H1 (cell line): ENCODE data around the gene NRTN. TPM values are rescaled to one million over a fixed set of nuclear protein-coding genes. Genes with fewer than 3 reads are reported as not detected.

Experiments
- CTCF ChIA-PET: fragments of 300-600 bp; sonication (Branson Sonifier 250); formaldehyde crosslinking; loops from one replicate; lab custom pipeline; 2021; ENCODE audit not compliant: partially characterized antibody; lab: Charles Lee
- POLR2A ChIA-PET: fragments of 300-600 bp; sonication (Branson Sonifier 250); formaldehyde crosslinking; loops from one replicate; lab custom pipeline; 2021; ENCODE audit warnings: inconsistent platforms; ENCODE audit not compliant: partially characterized antibody; lab: Charles Lee
- DNase-seq, 2 experiments: peaks; one replicate each; pipeline versions ENCODE4 v3.0.0 to v3.0.0-alpha.2; 2010 to 2022; ENCODE audit warnings: low spot score in 2 of 2, low read depth in 1 of 2, mixed read lengths in 1 of 2
- FAIRE-seq: peaks from 2 replicates; lab custom pipeline; 2011; peaks lifted over from hg19 to GRCh38; lab: Jason Lieb, UNC
- H2AFZ ChIP-seq: 2 replicates; pipeline ENCODE4 v1.8.1; 2012; ENCODE audit warnings: low read length, inconsistent platforms
- H2AK5ac ChIP-seq: 2 replicates; pipeline ENCODE4 v1.6.1; 2013; ENCODE audit warnings: low read depth, low read length
- H2BK120ac ChIP-seq: replicated peaks from 2 replicates; pipeline ENCODE3; 2013; ENCODE audit warnings: low read depth, low read length, inconsistent platforms
- H2BK12ac ChIP-seq: 2 replicates; pipeline ENCODE4 v1.6.1; 2013; ENCODE audit warnings: low read depth, low read length
- H2BK15ac ChIP-seq: 2 replicates; pipeline ENCODE4 v1.6.1; 2013; ENCODE audit warnings: low read length
- H2BK20ac ChIP-seq: 2 replicates; pipeline ENCODE4 v1.6.1; 2013; ENCODE audit warnings: low read length
- H2BK5ac ChIP-seq: 2 replicates; pipeline ENCODE4 v1.6.1; 2013; ENCODE audit warnings: low read depth, low read length
- H3K14ac ChIP-seq: 2 replicates; pipeline ENCODE4 v1.6.1; 2013; ENCODE audit warnings: inconsistent platforms; ENCODE audit not compliant: insufficient read length
- H3K18ac ChIP-seq: 2 replicates; pipeline ENCODE4 v1.6.1; 2013; ENCODE audit warnings: low read length; ENCODE audit errors: extremely low read depth
- H3K23ac ChIP-seq: 2 replicates; pipeline ENCODE4 v1.6.1; 2013; ENCODE audit warnings: inconsistent platforms; ENCODE audit not compliant: insufficient read length
- H3K23me2 ChIP-seq: 2 replicates; pipeline ENCODE4 v1.6.1; 2013; ENCODE audit warnings: low read depth, low read length
- H3K27ac ChIP-seq: 2 replicates; pipeline ENCODE4 v1.6.1; 2011; ENCODE audit warnings: low read depth, low read length, inconsistent platforms
- H3K27me3 ChIP-seq, 4 experiments: replicated peaks in 1 of 4; 1 replicate in 1 of 4; 2 replicates in 3 of 4; pipeline versions ENCODE4 v1.6.1 to v1.8.1; 2011 to 2013; ENCODE audit warnings: low read length in 3 of 4, mild to moderate bottlenecking in 3 of 4, inconsistent platforms in 2 of 4, mixed read lengths in 2 of 4, moderate library complexity in 1 of 4; ENCODE audit not compliant: control insufficient read depth in 3 of 4, insufficient read depth in 3 of 4; ENCODE audit errors: extremely low read depth in 1 of 4
- H3K36me3 ChIP-seq, 4 experiments: 2 replicates each; pipeline versions ENCODE4 v1.6.1 to v1.8.1; 2011 to 2013; ENCODE audit warnings: mild to moderate bottlenecking in 4 of 4, low read length in 3 of 4, moderate library complexity in 2 of 4, control low read depth in 1 of 4, inconsistent platforms in 1 of 4; ENCODE audit not compliant: insufficient read depth in 4 of 4, control insufficient read depth in 2 of 4
- H3K4ac ChIP-seq: replicated peaks from 2 replicates; pipeline ENCODE3; 2013; ENCODE audit warnings: low read length, low read depth, mixed read lengths, inconsistent platforms; ENCODE audit not compliant: insufficient read length
- H3K4me1 ChIP-seq, 4 experiments: replicated peaks in 1 of 4; 1 replicate in 1 of 4; 2 replicates in 3 of 4; pipeline versions ENCODE4 v1.6.1 to v1.8.1; 2011 to 2013; ENCODE audit warnings: low read length in 3 of 4, inconsistent platforms in 2 of 4, mixed read lengths in 1 of 4; ENCODE audit not compliant: insufficient read depth in 4 of 4, control insufficient read depth in 3 of 4
- H3K4me2 ChIP-seq, 2 experiments: 2 replicates each; pipeline versions ENCODE4 v1.6.1 to v1.8.1; 2011 to 2013; ENCODE audit warnings: low read depth in 2 of 2, low read length in 2 of 2, control low read depth in 1 of 2, inconsistent platforms in 1 of 2, mild to moderate bottlenecking in 1 of 2; ENCODE audit not compliant: insufficient read depth in 1 of 2
- H3K4me3 ChIP-seq, 4 experiments: fragments of 200-600, 300-600 bp in 1 of 4; sonication (generic), shearing (Covaris generic), sonication (Bioruptor Twin) in 1 of 4; 2 replicates each; pipeline versions ENCODE4 v1.5.1 to v1.8.1; 2011 to 2016; ENCODE audit warnings: low read length in 4 of 4, low read depth in 3 of 4, control low read depth in 2 of 4, inconsistent platforms in 2 of 4, mild to moderate bottlenecking in 2 of 4, mixed read lengths in 1 of 4, moderate library complexity in 1 of 4; ENCODE audit not compliant: insufficient read depth in 2 of 4; ENCODE audit errors: extremely low read depth in 1 of 4
- H3K56ac ChIP-seq: replicated peaks from 2 replicates; pipeline ENCODE3; 2013; ENCODE audit warnings: low read depth, mild to moderate bottlenecking, mixed read lengths, low read length, inconsistent platforms; ENCODE audit not compliant: insufficient read length
- H3K79me1 ChIP-seq: 2 replicates; pipeline ENCODE4 v1.6.1; 2013; ENCODE audit warnings: low read depth, low read length, control low read depth
- H3K79me2 ChIP-seq, 2 experiments: 2 replicates each; pipeline versions ENCODE4 v1.6.1 to v1.8.1; 2012 to 2013; ENCODE audit warnings: low read length in 2 of 2, mild to moderate bottlenecking in 2 of 2, inconsistent platforms in 1 of 2; ENCODE audit not compliant: insufficient read depth in 2 of 2, control insufficient read depth in 1 of 2
- H3K9ac ChIP-seq, 4 experiments: replicated peaks in 1 of 4; 1 replicate in 1 of 4; 2 replicates in 3 of 4; pipeline versions ENCODE4 v1.6.1 to v1.8.1; 2011 to 2013; ENCODE audit warnings: low read depth in 3 of 4, low read length in 3 of 4, control low read depth in 2 of 4, mild to moderate bottlenecking in 2 of 4, moderate library complexity in 2 of 4, inconsistent platforms in 1 of 4; ENCODE audit errors: extremely low read depth in 1 of 4
- H3K9me3 ChIP-seq, 2 experiments: 2 replicates each; pipeline versions ENCODE4 v1.6.1 to v1.8.1; 2012 to 2013; ENCODE audit warnings: mild to moderate bottlenecking in 2 of 2, moderate library complexity in 2 of 2, control low read depth in 1 of 2, inconsistent platforms in 1 of 2, low read depth in 1 of 2, low read length in 1 of 2, mixed read lengths in 1 of 2; ENCODE audit not compliant: insufficient read depth in 2 of 2
- H4K20me1 ChIP-seq, 2 experiments: replicated peaks in 1 of 2; 2 replicates each; pipeline versions ENCODE3 to v1.8.1; 2011 to 2013; ENCODE audit warnings: inconsistent platforms in 2 of 2, low read length in 2 of 2, mild to moderate bottlenecking in 1 of 2; ENCODE audit not compliant: insufficient read depth in 2 of 2, control insufficient read depth in 1 of 2
- H4K5ac ChIP-seq: 2 replicates; pipeline ENCODE4 v1.6.1; 2013; ENCODE audit warnings: low read length, low read depth, mixed read lengths, inconsistent platforms; ENCODE audit not compliant: insufficient read length
- H4K8ac ChIP-seq: 2 replicates; pipeline ENCODE4 v1.8.0; 2013; ENCODE audit warnings: mild to moderate bottlenecking, moderate library complexity, low read length, inconsistent platforms; ENCODE audit not compliant: insufficient read depth; ENCODE audit errors: extremely low read depth
- H4K91ac ChIP-seq: replicated peaks from 2 replicates; pipeline ENCODE3; 2013; ENCODE audit warnings: low read length, mixed read lengths, inconsistent platforms; ENCODE audit not compliant: insufficient read length
- CREB1 ChIP-seq: IDR thresholded peaks from 2 replicates; pipeline ENCODE4 v1.6.1; 2012; ENCODE audit warnings: inconsistent platforms
- EZH2 ChIP-seq: fragments of 200-600 bp; sonication (generic); IDR thresholded peaks from 2 replicates; pipeline ENCODE4 v1.7.1; 2012; ENCODE audit warnings: low read depth, mild to moderate bottlenecking, moderate library complexity, low read length, inconsistent platforms; ENCODE audit not compliant: severe bottlenecking
- HDAC6 ChIP-seq: IDR thresholded peaks from one replicate; pipeline ENCODE4 v1.7.1; 2012; ENCODE audit warnings: low read depth, mild to moderate bottlenecking, inconsistent platforms, low read length, moderate library complexity
- KDM1A ChIP-seq: fragments of 200-600, 300-600 bp; sonication (generic); IDR thresholded peaks from 2 replicates; pipeline ENCODE4 v1.7.1; 2016; ENCODE audit warnings: mild to moderate bottlenecking, low read length, borderline replicate concordance
- KDM5A ChIP-seq: fragments of 200-600 bp; IDR thresholded peaks from 2 replicates; pipeline ENCODE4 v1.7.1; 2012; ENCODE audit warnings: mild to moderate bottlenecking, low read length, inconsistent platforms, mixed read lengths
- MAX ChIP-seq: IDR thresholded peaks from 2 replicates; pipeline ENCODE4 v1.6.1; 2012; ENCODE audit warnings: inconsistent platforms
- NRF1 ChIP-seq: IDR thresholded peaks from 2 replicates; pipeline ENCODE4 v1.6.1; 2011; ENCODE audit warnings: mild to moderate bottlenecking, low read depth, low read length, improper control_type of control experiment
- whole genome bisulfite sequencing, 2 experiments: shearing (Covaris generic) in 1 of 2; methylation state at CpG; one replicate each; pipeline versions ENCODE4 v1.1.6 to v1.1.7; 2013 to 2015; ENCODE audit warnings: low lambda C conversion rate in 2 of 2, mixed read lengths in 2 of 2, inconsistent platforms in 1 of 2, low coverage in 1 of 2, missing lambda C conversion rate in 1 of 2; ENCODE audit not compliant: insufficient replicate concordance in 2 of 2, insufficient coverage in 1 of 2, insufficient read length in 1 of 2; ENCODE audit errors: extremely low coverage in 1 of 2, missing lambda C conversion rate in 1 of 2; 5-methylcytosine and 5-hydroxymethylcytosine counted together
- polyA plus RNA-seq, 7 experiments: library from polyadenylated mRNA; depleted of rRNA in 3 of 7; stranded (reverse) in 5 of 7; unstranded in 2 of 7; fragments of >200 nt in 5 of 7; fragments of 200-250 nt in 2 of 7; gene quantifications; 1 replicate in 5 of 7; 2 replicates in 1 of 7; 4 replicates in 1 of 7; pipeline versions ENCODE4 v1.2.1 to v1.2.3, GENCODE V29; 2011 to 2013; ENCODE audit warnings: missing spikeins in 2 of 7, mixed read lengths in 2 of 7
- total RNA-seq: library from RNA; stranded (reverse); fragmentation: NEBNext Ultra II Directional; extraction: Animal tissue kit (Norgen Biotek cat#: 25700); gene quantifications from 2 replicates; pipeline ENCODE4 v1.2.1, GENCODE V29; 2021

The NRTN gene
- total and polyA plus RNA-seq, 2 of the 8 experiments (the other 6 are each of a cell fraction or from before 2014, with no cell fraction given), result 3.9 to 5.3 TPM

- H2AFZ ChIP-seq, result no peak overlapping the region
- ChIA-PET POLR2A (interaction anchor here (1.9 kb wide), 1 partner anchor 22 kb away, joined by 5 read pairs; no protein-coding TSS in a partner anchor), CTCF (interaction anchor here (0.7 to 1.0 kb wide), 2 partner anchors 15 to 22 kb away, joined by 3 read pairs; no protein-coding TSS in a partner anchor)
- H3K9me3 ChIP-seq, result peaks cover 0 to 4% of the 10 kb centered on the region in 2 experiments; a peak in 1 of 4 replicates
- WGBS, 2 experiments, result 87% methylated on average over 6 of the region's 6 CpGs; no CpG with 5 or more reads in 1 of the 2 experiments
- no peaks in the 10 kb centered on the region for H4K20me1 ChIP-seq
- no peak overlapping the region for H3K56ac ChIP-seq
- no peak overlapping the region for H3K9ac ChIP-seq
- no peak overlapping the region for H2BK120ac ChIP-seq
- no peak overlapping the region for H4K91ac ChIP-seq
- H2BK15ac ChIP-seq, result no peak overlapping the region
- H4K8ac ChIP-seq, result no peak overlapping the region
- H3K14ac ChIP-seq, result no peak overlapping the region
- H4K5ac ChIP-seq, result no peak overlapping the region
- no peak overlapping the region for H3K23ac ChIP-seq
- H3K4me3 ChIP-seq, result no peak overlapping the region
- H3K18ac ChIP-seq, result no peak overlapping the region
- H3K4ac ChIP-seq, result no peak overlapping the region
- H3K27ac ChIP-seq, result no peak overlapping the region
- no peak overlapping the region for H2BK20ac ChIP-seq
- FAIRE-seq (no peak), DNase-seq (no peak)
- no peak overlapping the region for H2BK5ac ChIP-seq
- no peak overlapping the region for H2AK5ac ChIP-seq
- no peaks in the 10 kb centered on the region for H3K27me3 ChIP-seq
- no peak overlapping the region for H2BK12ac ChIP-seq
- no peaks in the 10 kb centered on the region for H3K36me3 ChIP-seq
- TF ChIP-seq EZH2 (no peak), KDM5A (no peak), CREB1 (no peak), HDAC6 (no peak), KDM1A (no peak), NRF1 (no peak), MAX (no peak)
- no peaks in the 10 kb centered on the region for H3K4me1 ChIP-seq
- H3K4me2 ChIP-seq, result no peak overlapping the region
- H3K23me2 ChIP-seq, result no peaks in the 10 kb centered on the region; the same call in 1 of the 2 replicates
- H3K79me2 ChIP-seq, result no peaks in the 10 kb centered on the region
- no peaks in the 10 kb centered on the region for H3K79me1 ChIP-seq
Measured at GRCh38 chr19:5850189-5850588, 45.3 kb downstream of the NRTN start.
